ENCODE measurements around the gene SLC35A3. TPM values are rescaled to one million over a fixed set of nuclear protein-coding genes. Genes with fewer than 3 reads are reported as not detected.

Gene SLC35A3
- total RNA-seq, 4 donors from 2014 or later: 17.1 to 37.8 (median 23.2) TPM

DNA sequence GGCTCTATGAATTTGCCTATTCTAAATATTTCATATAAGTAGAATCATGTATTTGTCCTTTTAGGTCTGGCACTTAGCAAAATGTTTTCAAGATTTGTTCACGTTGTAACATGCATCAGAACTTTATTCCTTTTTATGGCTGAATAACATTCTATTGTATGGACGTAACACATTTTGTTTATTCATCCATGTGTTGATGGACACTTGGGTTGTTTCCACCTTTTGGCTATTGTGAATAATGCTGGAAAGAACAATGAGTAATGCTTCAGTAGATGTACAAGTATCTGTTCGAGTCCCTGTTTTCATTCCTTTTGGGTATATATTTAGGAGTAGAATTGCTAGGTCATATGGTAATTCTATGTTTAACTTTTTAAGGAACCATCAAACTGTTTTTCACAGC lies 24.7 kb downstream of the SLC35A3 start:
- peaks cover 0 to 42% of the 10 kb centered on the region in 2 donors for H3K36me3 ChIP-seq
- no peak for ATAC-seq
- 89% methylated on average over 3 of the region's 3 CpGs for WGBS, 2 donors (ENCODE audit: low coverage in 1 of 2)

DNA sequence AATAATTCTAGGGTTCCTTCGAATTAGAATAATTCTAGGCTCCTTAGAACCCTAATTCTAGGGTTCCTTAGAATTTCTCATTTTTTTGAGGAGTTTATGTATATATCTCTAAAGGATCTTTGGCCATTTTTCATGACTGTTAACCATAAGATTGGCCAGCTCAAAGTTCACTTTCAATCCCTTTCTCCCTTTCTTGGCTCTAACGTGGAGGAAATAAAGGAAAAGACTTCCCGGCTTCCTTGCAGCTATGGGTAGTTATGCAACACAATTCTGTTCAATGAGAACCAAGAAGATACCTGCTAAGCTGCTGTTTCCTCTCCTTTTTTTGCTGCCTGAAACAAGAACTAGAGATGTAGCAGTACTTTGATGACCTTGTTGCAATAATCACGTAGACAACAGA lies 27.2 kb downstream of the SLC35A3 start:
- Histone ChIP-seq H3K36me3 (peaks cover 0 to 38% of the 10 kb centered on the region in 2 donors), H3K27me3 (no peaks in the 10 kb centered on the region), H3K9me3 (peaks cover 0 to 8% (median 0%) of the 10 kb centered on the region in 3 donors), H3K4me3 (no peak overlapping the region), H3K27ac (no peak overlapping the region), H3K4me1 (no peaks in the 10 kb centered on the region)
- TF ChIP-seq POLR2AphosphoS5 (IDR thresholded peaks at IDR 0.05) (no peak), EP300 (IDR thresholded peaks at IDR 0.05) (no peak), POLR2A (IDR thresholded peaks at IDR 0.05) (no peak)
- TF ChIP-seq, protein P1, sequence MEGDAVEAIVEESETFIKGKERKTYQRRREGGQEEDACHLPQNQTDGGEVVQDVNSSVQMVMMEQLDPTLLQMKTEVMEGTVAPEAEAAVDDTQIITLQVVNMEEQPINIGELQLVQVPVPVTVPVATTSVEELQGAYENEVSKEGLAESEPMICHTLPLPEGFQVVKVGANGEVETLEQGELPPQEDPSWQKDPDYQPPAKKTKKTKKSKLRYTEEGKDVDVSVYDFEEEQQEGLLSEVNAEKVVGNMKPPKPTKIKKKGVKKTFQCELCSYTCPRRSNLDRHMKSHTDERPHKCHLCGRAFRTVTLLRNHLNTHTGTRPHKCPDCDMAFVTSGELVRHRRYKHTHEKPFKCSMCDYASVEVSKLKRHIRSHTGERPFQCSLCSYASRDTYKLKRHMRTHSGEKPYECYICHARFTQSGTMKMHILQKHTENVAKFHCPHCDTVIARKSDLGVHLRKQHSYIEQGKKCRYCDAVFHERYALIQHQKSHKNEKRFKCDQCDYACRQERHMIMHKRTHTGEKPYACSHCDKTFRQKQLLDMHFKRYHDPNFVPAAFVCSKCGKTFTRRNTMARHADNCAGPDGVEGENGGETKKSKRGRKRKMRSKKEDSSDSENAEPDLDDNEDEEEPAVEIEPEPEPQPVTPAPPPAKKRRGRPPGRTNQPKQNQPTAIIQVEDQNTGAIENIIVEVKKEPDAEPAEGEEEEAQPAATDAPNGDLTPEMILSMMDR (IDR thresholded peaks at IDR 0.05): no peak
- ATAC-seq: no peak
- WGBS, 2 donors (ENCODE audit: low coverage in 1 of 2): 85 to 87% methylated on average over 2 to 4 of the region's 4 CpGs

More for the DNA sequence above, 24.7 kb downstream of the SLC35A3 start:
- TF ChIP-seq, protein P1 (IDR thresholded peaks at IDR 0.05): no peak
- TF ChIP-seq EP300 (IDR thresholded peaks at IDR 0.05) (no peak), POLR2AphosphoS5 (IDR thresholded peaks at IDR 0.05) (no peak), POLR2A (IDR thresholded peaks at IDR 0.05) (no peak)
- peaks cover 0 to 20% (median 0%) of the 10 kb centered on the region in 3 donors for H3K9me3 ChIP-seq
- H3K4me3 ChIP-seq: no peak overlapping the region
- no peak overlapping the region for H3K27ac ChIP-seq
- no peaks in the 10 kb centered on the region for H3K4me1 ChIP-seq
- no peaks in the 10 kb centered on the region for H3K27me3 ChIP-seq

DNA sequence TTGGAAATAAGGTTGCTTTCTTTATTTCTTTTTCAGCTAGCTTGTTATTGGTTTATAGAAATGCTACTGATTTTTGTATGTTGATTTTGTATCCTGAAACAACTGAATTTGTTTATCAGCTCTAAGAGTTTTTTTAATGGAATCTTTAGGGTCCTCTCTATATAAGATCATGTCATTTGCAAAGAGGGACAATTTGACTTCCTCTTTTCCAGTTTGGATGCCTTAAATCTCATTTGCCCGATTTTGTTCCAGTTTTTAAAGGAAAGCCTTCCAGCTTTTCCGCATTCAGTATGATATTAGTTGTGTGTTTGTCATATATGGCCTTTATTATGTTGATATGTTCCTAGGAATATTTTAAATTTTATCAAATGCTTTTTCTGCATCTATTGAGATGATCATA lies 31.7 kb downstream of the SLC35A3 start:
- peaks cover 0 to 16% of the 10 kb centered on the region in 2 donors for H3K36me3 ChIP-seq
- no peak overlapping the region for H3K4me3 ChIP-seq
- no peak overlapping the region for H3K27ac ChIP-seq
- TF ChIP-seq, protein P1 (IDR thresholded peaks at IDR 0.05): no peak
- no peaks in the 10 kb centered on the region for H3K9me3 ChIP-seq
- WGBS, 2 donors (ENCODE audit: low coverage in 1 of 2): 83 to 87% methylated on average over 2 of the region's 2 CpGs
- no peaks in the 10 kb centered on the region for H3K4me1 ChIP-seq
- H3K27me3 ChIP-seq: no peaks in the 10 kb centered on the region
- ATAC-seq: no peak

DNA sequence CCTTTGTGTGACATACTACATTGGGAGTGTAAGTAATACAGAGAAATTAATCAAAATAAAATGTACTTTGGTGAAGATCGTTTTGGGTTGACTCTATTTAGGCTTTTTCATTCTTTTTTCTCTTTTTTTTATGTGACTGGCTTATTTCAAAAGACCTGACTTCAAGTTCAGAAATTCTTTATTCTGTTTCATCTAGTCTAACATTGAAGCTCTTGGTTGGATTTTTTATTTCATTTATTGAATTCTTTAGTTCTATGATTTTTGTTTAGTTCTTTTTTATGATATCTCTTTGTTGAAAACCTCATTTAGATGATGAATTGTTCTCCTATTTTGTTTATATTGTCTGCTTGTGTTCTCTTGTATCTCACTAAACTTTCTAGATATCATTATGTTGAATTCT lies 35.6 kb downstream of the SLC35A3 start:
- ATAC-seq: no peak
- WGBS, 2 donors (ENCODE audit: low coverage in 1 of 2): 80 to 95% methylated on average over 1 of the region's 1 CpG
- H3K27me3 ChIP-seq: no peaks in the 10 kb centered on the region
- H3K36me3 ChIP-seq: peaks cover 0 to 28% of the 10 kb centered on the region in 2 donors
- TF ChIP-seq, protein P1 (IDR thresholded peaks at IDR 0.05): no peak
- TF ChIP-seq POLR2AphosphoS5 (IDR thresholded peaks at IDR 0.05) (no peak), POLR2A (IDR thresholded peaks at IDR 0.05) (no peak)
- H3K9me3 ChIP-seq: no peaks in the 10 kb centered on the region
- H3K4me3 ChIP-seq: no peak overlapping the region
- no peaks in the 10 kb centered on the region for H3K4me1 ChIP-seq
- H3K27ac ChIP-seq: no peak overlapping the region

DNA sequence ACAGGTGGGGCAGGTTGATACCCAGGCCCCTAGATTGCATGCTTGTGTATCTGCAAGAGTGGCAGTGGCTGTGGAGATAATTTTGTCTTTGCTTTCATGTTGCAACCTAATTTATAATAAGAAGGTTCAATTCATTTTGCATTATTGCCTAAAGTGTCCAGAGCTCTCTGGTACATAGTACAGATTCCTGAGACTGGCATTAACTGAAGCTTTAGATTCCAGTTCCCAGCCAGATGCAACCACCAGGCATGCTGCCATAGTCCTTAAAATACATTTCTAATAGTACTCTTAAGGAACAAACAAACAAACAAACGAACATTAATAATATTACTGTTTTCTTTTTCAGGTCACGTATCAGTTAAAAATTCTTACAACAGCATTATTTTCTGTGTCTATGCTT lies 36.9 kb downstream of the SLC35A3 start:
- Histone ChIP-seq H3K9me3 (no peaks in the 10 kb centered on the region), H3K4me1 (no peaks in the 10 kb centered on the region), H3K27me3 (no peaks in the 10 kb centered on the region), H3K4me3 (no peak overlapping the region), H3K36me3 (peaks cover 0 to 37% of the 10 kb centered on the region in 2 donors), H3K27ac (no peak overlapping the region)
- 89 to 96% methylated on average over 2 of the region's 2 CpGs for WGBS, 2 donors (ENCODE audit: low coverage in 1 of 2)
- no peak for ATAC-seq
- no peak for TF ChIP-seq POLR2AphosphoS5 (IDR thresholded peaks at IDR 0.05)
- TF ChIP-seq, protein P1 (IDR thresholded peaks at IDR 0.05): no peak
- TF ChIP-seq EP300 (IDR thresholded peaks at IDR 0.05): no peak
- TF ChIP-seq POLR2A (IDR thresholded peaks at IDR 0.05): no peak

Data from gastroesophageal sphincter (tissue), 4 donors.